K562 (cell line): ENCODE measurements around the gene JMJD1C. TPM values are rescaled to one million over a fixed set of nuclear protein-coding genes. Genes with fewer than 3 reads are reported as not detected.
A peak's percentile ranks its signal among the peaks of the same experiment; 100 is the strongest.

Experiments used
- CBX3 ChIP-seq, 2 experiments: IDR thresholded peaks; 1 replicate in 1 of 2; 2 replicates in 1 of 2; pipeline ENCODE4 v1.6.1; 2012; ENCODE audit warnings: inconsistent platforms in 2 of 2, low read length in 2 of 2, borderline replicate concordance in 1 of 2, control low read depth in 1 of 2
- CHD1 ChIP-seq: fragments of 200-600 bp; sonication (generic); IDR thresholded peaks from one replicate; pipeline ENCODE4 v1.6.1; 2012; ENCODE audit warnings: mild to moderate bottlenecking, moderate library complexity, low read length, inconsistent platforms
- EP400 ChIP-seq: fragments of 450-650 bp; IDR thresholded peaks from 2 replicates; pipeline ENCODE4 v1.6.1; 2017; ENCODE audit warnings: antibody characterized with exemption, mild to moderate bottlenecking, moderate library complexity
- ETV1 ChIP-seq: fragments of 450-650 bp; conservative IDR thresholded peaks from 2 replicates; pipeline ENCODE4 v1.6.1; 2016; ENCODE audit warnings: missing genetic modification characterization, control low read depth, low read depth, missing compliant biosample characterization
- FOSL1 ChIP-seq: fragments of 200-800 bp; sonication (Bioruptor generic); conservative IDR thresholded peaks from 2 replicates; pipeline ENCODE4 v1.6.1; 2016; ENCODE audit warnings: missing genetic modification characterization, missing compliant biosample characterization
- FOXA3 ChIP-seq, 2 experiments: fragments of 450-650 bp in 1 of 2; sonication (generic) in 1 of 2; formaldehyde crosslinking; IDR thresholded peaks in 1 of 2; conservative IDR thresholded peaks in 1 of 2; 2 replicates each; pipeline versions ENCODE4 v1.4.0 to v1.8.0; 2020 to 2022; ENCODE audit warnings: mild to moderate bottlenecking in 2 of 2, missing genetic modification reagents in 1 of 2
- FOXP1 ChIP-seq: sonication (generic); formaldehyde crosslinking; IDR thresholded peaks from 2 replicates; pipeline ENCODE4 v1.8.0; 2022; ENCODE audit warnings: mild to moderate bottlenecking, missing genetic modification reagents
- ILF3 ChIP-seq: fragments of 450-650 bp; IDR thresholded peaks from 2 replicates; pipeline ENCODE4 v1.6.1; 2018; ENCODE audit warnings: antibody characterized with exemption, mild to moderate bottlenecking, moderate library complexity, borderline replicate concordance
- KAT8 ChIP-seq: fragments of 450-650 bp; IDR thresholded peaks from 2 replicates; pipeline ENCODE4 v1.6.1; 2016; ENCODE audit warnings: low read depth, mild to moderate bottlenecking
- MYC ChIP-seq, 2 experiments: fragments of 250-450 bp in 1 of 2; sonication (Bioruptor Pico) in 1 of 2; IDR thresholded peaks; 2 replicates each; pipeline versions ENCODE4 v1.5.1 to v1.6.1; 2012 to 2021; ENCODE audit warnings: low read depth in 2 of 2, borderline replicate concordance in 1 of 2, improper control_type of control experiment in 1 of 2, low read length in 1 of 2, mild to moderate bottlenecking in 1 of 2, moderate library complexity in 1 of 2
- PML ChIP-seq: IDR thresholded peaks from 2 replicates; pipeline ENCODE4 v1.6.1; 2012; ENCODE audit warnings: low read length, inconsistent platforms
- POLR2A ChIP-seq: fragments of 450-650 bp; conservative IDR thresholded peaks from 2 replicates; pipeline ENCODE4 v1.6.1; 2016
- POLR2AphosphoS5 ChIP-seq: IDR thresholded peaks from 2 replicates; pipeline ENCODE4 v1.6.1; 2011; ENCODE audit warnings: mild to moderate bottlenecking, low read depth, low read length, moderate library complexity; ENCODE audit not compliant: control insufficient read depth, insufficient read depth
- RFX7 ChIP-seq: fragments of 250-450 bp; sonication (Bioruptor Pico); IDR thresholded peaks from 2 replicates; pipeline ENCODE4 v1.5.1; 2021; ENCODE audit warnings: mild to moderate bottlenecking
- TAL1 ChIP-seq: fragments of 450-650 bp; IDR thresholded peaks from 2 replicates; pipeline ENCODE4 v1.6.1; 2016; ENCODE audit warnings: mild to moderate bottlenecking
- TOE1 ChIP-seq, 2 experiments: fragments of 450-650 bp in 1 of 2; sonication (generic) in 1 of 2; formaldehyde crosslinking in 1 of 2; IDR thresholded peaks; 2 replicates each; pipeline versions ENCODE4 v1.7.1 to v1.8.0; 2016 to 2022; ENCODE audit warnings: borderline replicate concordance in 2 of 2, mild to moderate bottlenecking in 2 of 2, antibody characterized with exemption in 1 of 2, inconsistent platforms in 1 of 2, low read depth in 1 of 2, missing genetic modification reagents in 1 of 2, moderate library complexity in 1 of 2
- TSC22D4 ChIP-seq: fragments of 450-650 bp; IDR thresholded peaks from 2 replicates; pipeline ENCODE4 v1.6.1; 2016; ENCODE audit warnings: missing genetic modification characterization, missing biosample characterization, control low read depth
- ZC3H11A ChIP-seq: IDR thresholded peaks from 2 replicates; pipeline ENCODE4 v1.6.1; 2012; ENCODE audit warnings: low read depth, low read length, improper control_type of control experiment
- ZNF184 ChIP-seq: sonication (generic); formaldehyde crosslinking; IDR thresholded peaks from 2 replicates; pipeline ENCODE4 v1.5.0; 2020; ENCODE audit warnings: missing genetic modification reagents
- ZNF224 ChIP-seq: sonication (generic); formaldehyde crosslinking; IDR thresholded peaks from 2 replicates; pipeline ENCODE4 v1.8.0; 2022; ENCODE audit warnings: mild to moderate bottlenecking, missing genetic modification reagents
- ZNF584 ChIP-seq: fragments of 200-800 bp; sonication (Bioruptor generic); IDR thresholded peaks from 2 replicates; pipeline ENCODE4 v1.6.1; 2016; ENCODE audit warnings: low read depth, mild to moderate bottlenecking, missing genetic modification characterization, missing compliant biosample characterization
- ZNF766 ChIP-seq: fragments of 200-800 bp; sonication (Bioruptor generic); conservative IDR thresholded peaks from 2 replicates; pipeline ENCODE4 v1.6.1; 2016; ENCODE audit warnings: missing genetic modification characterization, missing compliant biosample characterization
- polyA plus RNA-seq, 8 experiments: library from polyadenylated mRNA; depleted of rRNA in 4 of 8; stranded (reverse) in 5 of 8; unstranded in 3 of 8; fragments of >200 nt; fragmentation: Nextera tagmentation in 2 of 8; fragmentation: Illumina TruSeq in 1 of 8; extraction: Ambion mirVana in 2 of 8; extraction: Trizol in 1 of 8; gene quantifications; 2 replicates each; pipeline versions ENCODE4 v1.2.1 to v1.2.3, GENCODE V29; 2011 to 2014; ENCODE audit warnings: inconsistent platforms in 1 of 8, missing spikeins in 1 of 8
- total RNA-seq, 7 experiments: library from RNA; depleted of rRNA in 6 of 7; stranded (reverse); fragments of >200 nt in 6 of 7; fragmentation: Illumina TruSeq in 2 of 7; extraction: Trizol in 2 of 7; gene quantifications; 2 replicates each; pipeline versions ENCODE4 v1.2.1 to v1.2.3, GENCODE V29; 2011 to 2021; ENCODE audit warnings: low replicate concordance in 1 of 7
- TF ChIP-seq, protein P1 (sequence below), 2 experiments: fragments of 450-650 bp; conservative IDR thresholded peaks; 2 replicates each; pipeline ENCODE4 v1.6.1; 2017; ENCODE audit warnings: mild to moderate bottlenecking in 2 of 2, moderate library complexity in 2 of 2
- TF ChIP-seq, protein P2 (sequence below): IDR thresholded peaks from 2 replicates; pipeline ENCODE4 v1.6.1; 2011; ENCODE audit warnings: borderline replicate concordance, low read depth, mild to moderate bottlenecking, moderate library complexity, low read length; ENCODE audit not compliant: insufficient read depth, poor library complexity, severe bottlenecking

JMJD1C gene
- total and polyA plus RNA-seq, 9 of the 15 experiments (the other 6 are each of a cell fraction or from before 2014, with no cell fraction given): 25.3 to 68.0 (median 47.2) TPM

DNA sequence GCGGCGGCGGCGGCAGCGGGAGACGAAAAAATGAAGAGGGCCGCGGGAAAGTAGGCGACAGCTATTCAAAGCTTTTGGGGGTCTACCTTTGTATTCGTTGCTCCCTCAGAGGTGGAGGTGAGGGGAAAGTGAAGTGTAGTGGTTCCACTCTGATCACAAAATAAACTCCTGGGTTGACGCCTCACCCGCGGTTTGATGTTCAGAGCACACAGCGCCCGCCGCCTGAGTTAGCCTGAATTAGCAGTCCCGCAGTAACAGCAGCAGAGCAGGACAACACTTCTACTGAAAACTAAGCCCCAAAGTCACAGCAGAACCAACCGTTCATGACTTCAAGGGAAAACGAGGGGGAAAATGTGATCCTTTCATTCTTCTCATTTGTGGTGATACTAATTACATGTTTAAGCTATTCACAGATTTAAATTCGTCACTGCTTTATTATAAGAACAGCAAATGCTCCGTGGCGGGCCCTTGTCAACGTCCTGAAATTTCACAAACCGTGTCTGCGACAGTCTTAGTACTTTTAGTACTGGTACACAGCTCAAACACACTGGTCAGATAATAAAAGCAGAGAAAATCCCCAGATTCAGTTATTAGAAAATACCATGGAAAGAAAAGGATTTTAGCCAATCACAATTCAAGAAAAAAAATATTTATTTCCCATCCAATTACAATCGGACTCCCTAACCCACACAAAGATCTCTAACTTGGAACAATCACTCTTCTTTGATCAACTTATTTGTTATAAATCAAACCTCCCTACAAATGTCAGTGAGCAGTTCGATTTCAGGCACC lies 563 bp upstream of the JMJD1C start (continued):
- TF ChIP-seq ILF3 (no peak), ZNF584 (CRISPR knock-in tag) (0 out of 2 replicates have a peak, but pooled peaks have one; percentile 70), TAL1 (no peak), FOXA3 (CRISPR knock-in tag; conservative IDR thresholded peaks at IDR 0.05 in 1 of 2, IDR thresholded peaks at IDR 0.05 in 1 of 2) (peak in 1 of 2 experiments; percentile 11; a peak in 1 of 4 replicates), PML (0 out of 2 replicates have a peak, but pooled peaks have one; percentile 4), ZC3H11A (no peak), TOE1 (IDR thresholded peaks at IDR 0.05; ENCODE audit: borderline replicate concordance) (no peak), TOE1 (CRISPR knock-in tag; IDR thresholded peaks at IDR 0.05; ENCODE audit: borderline replicate concordance, low read depth) (no peak), ZNF766 (0 out of 2 replicates have a peak, but pooled peaks have one; percentile 13), ZNF184 (CRISPR knock-in tag) (no peak), ETV1 (tag) (no peak), POLR2AphosphoS5 (0 out of 2 replicates have a peak, but pooled peaks have one; percentile 8), CHD1 (no peak), POLR2A (peak; percentile 6; the same call in 1 of the 2 replicates), FOXP1 (CRISPR knock-in tag) (0 out of 2 replicates have a peak, but pooled peaks have one; percentile 6), EP400 (no peak), ZNF224 (no peak), TSC22D4 (tag) (no peak), FOSL1 (tag) (peak; percentile 7), KAT8 (no peak), RFX7 (CRISPR knock-in tag) (no peak), MYC (IDR thresholded peaks at IDR 0.05; ENCODE audit: low read depth, low read length) (no peak), MYC (CRISPR knock-in tag; IDR thresholded peaks at IDR 0.05; ENCODE audit: borderline replicate concordance, low read depth) (peak; percentile 23; the same call in 1 of the 2 replicates), CBX3 (IDR thresholded peaks at IDR 0.05; ENCODE audit: borderline replicate concordance in 1 of 2, low read length in 2 of 2) (no peak)
- TF ChIP-seq, protein P1, sequence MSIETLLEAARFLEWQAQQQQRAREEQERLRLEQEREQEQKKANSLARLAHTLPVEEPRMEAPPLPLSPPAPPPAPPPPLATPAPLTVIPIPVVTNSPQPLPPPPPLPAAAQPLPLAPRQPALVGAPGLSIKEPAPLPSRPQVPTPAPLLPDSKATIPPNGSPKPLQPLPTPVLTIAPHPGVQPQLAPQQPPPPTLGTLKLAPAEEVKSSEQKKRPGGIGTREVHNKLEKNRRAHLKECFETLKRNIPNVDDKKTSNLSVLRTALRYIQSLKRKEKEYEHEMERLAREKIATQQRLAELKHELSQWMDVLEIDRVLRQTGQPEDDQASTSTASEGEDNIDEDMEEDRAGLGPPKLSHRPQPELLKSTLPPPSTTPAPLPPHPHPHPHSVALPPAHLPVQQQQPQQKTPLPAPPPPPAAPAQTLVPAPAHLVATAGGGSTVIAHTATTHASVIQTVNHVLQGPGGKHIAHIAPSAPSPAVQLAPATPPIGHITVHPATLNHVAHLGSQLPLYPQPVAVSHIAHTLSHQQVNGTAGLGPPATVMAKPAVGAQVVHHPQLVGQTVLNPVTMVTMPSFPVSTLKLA (conservative IDR thresholded peaks at IDR 0.05): 0 out of 4 replicates have a peak, but pooled peaks of 1 of the 2 experiments have one; percentile 2
- TF ChIP-seq, protein P2, sequence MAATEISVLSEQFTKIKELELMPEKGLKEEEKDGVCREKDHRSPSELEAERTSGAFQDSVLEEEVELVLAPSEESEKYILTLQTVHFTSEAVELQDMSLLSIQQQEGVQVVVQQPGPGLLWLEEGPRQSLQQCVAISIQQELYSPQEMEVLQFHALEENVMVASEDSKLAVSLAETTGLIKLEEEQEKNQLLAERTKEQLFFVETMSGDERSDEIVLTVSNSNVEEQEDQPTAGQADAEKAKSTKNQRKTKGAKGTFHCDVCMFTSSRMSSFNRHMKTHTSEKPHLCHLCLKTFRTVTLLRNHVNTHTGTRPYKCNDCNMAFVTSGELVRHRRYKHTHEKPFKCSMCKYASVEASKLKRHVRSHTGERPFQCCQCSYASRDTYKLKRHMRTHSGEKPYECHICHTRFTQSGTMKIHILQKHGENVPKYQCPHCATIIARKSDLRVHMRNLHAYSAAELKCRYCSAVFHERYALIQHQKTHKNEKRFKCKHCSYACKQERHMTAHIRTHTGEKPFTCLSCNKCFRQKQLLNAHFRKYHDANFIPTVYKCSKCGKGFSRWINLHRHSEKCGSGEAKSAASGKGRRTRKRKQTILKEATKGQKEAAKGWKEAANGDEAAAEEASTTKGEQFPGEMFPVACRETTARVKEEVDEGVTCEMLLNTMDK: no peak
